ENCODE measurements around the gene MKI67.

DNA sequence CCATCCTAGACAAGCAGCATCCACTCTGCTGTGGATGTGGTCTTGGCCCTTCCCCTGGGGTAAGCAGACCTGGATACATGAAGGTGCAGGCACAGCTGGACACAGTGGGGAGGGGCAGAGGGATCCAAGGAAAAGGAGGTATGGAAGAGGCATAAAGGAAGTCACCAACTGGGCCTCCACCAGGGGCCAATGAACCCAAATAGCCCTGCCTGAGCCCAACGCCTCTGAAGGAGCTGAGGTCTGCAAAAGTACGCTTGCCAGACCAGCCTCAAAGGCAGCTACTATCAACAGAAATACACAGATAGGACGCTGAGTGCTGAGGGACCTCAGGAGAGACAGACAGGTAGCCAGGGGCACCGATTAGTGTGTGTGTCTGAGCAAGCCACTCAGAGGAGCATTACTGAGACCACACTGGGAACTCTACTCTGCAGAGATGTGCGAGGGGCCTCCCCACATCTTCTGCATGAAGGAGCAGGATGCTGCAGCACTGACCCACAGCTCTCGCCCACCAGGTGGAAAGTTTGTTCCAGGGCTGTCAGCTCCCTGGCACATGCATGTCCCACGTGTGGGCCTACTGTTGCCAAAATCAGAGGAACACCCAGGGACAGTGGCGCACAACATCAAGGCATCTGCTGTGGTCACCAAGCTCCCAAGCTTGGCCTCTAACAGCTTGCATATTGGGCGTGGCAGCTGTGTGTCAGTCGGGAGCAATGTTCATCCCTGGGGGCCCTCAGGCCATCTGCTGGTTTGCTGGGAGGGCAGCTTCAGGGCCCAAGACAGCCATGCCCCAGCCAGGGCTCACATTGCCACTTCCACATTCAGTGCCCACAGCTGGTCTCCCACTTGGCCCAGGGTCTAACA lies 40.0 kb downstream of the MKI67 start:
- TF ChIP-seq POLR2A (IDR thresholded peaks at IDR 0.05; ENCODE audit: low read depth, low read length): no peak
- TF ChIP-seq, protein P1, sequence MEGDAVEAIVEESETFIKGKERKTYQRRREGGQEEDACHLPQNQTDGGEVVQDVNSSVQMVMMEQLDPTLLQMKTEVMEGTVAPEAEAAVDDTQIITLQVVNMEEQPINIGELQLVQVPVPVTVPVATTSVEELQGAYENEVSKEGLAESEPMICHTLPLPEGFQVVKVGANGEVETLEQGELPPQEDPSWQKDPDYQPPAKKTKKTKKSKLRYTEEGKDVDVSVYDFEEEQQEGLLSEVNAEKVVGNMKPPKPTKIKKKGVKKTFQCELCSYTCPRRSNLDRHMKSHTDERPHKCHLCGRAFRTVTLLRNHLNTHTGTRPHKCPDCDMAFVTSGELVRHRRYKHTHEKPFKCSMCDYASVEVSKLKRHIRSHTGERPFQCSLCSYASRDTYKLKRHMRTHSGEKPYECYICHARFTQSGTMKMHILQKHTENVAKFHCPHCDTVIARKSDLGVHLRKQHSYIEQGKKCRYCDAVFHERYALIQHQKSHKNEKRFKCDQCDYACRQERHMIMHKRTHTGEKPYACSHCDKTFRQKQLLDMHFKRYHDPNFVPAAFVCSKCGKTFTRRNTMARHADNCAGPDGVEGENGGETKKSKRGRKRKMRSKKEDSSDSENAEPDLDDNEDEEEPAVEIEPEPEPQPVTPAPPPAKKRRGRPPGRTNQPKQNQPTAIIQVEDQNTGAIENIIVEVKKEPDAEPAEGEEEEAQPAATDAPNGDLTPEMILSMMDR (IDR thresholded peaks at IDR 0.05 in 2 of 3, conservative IDR thresholded peaks at IDR 0.05 in 1 of 3; ENCODE audit: control insufficient read depth in 2 of 3, extremely low read depth in 1 of 3, insufficient read depth in 1 of 3, low read depth in 3 of 3, low read length in 3 of 3): no peak
- no peak for TF ChIP-seq CREM (IDR thresholded peaks at IDR 0.05; ENCODE audit: low read depth)
- no peak for TF ChIP-seq RELA (IDR thresholded peaks at IDR 0.05; ENCODE audit: borderline replicate concordance, partially characterized antibody)
- no peak for TF ChIP-seq RAD21 (IDR thresholded peaks at IDR 0.05; ENCODE audit: insufficient read depth, low read depth, low read length)
- TF ChIP-seq POLR2AphosphoS5 (IDR thresholded peaks at IDR 0.05; ENCODE audit: low read length): no peak
- TF ChIP-seq NFYA (IDR thresholded peaks at IDR 0.05; ENCODE audit: borderline replicate concordance, low read depth, low read length): no peak
- TF ChIP-seq FOXM1 (IDR thresholded peaks at IDR 0.05; ENCODE audit: low read depth, low read length): no peak
